OCI-LY3 (cell line): Measurements from ENCODE around the gene CCL25.

Source experiments
- H2AFZ ChIP-seq: fragments of 200-600, 300-600 bp; shearing (Covaris generic); 2 replicates; pipeline ENCODE4 v1.6.0; 2014; ENCODE audit warnings: antibody characterized with exemption, low read depth, low read length
- H3K27ac ChIP-seq: fragments of 200-600, 300-600 bp; sonication (generic); 2 replicates; pipeline ENCODE4 v1.5.1; 2014; ENCODE audit warnings: mild to moderate bottlenecking, low read length, moderate library complexity, mixed read lengths
- H3K27me3 ChIP-seq: fragments of 200-600, 300-600 bp; sonication (generic); 2 replicates; pipeline ENCODE4 v1.6.1; 2014; ENCODE audit warnings: low read depth, low read length, mixed read lengths
- H3K36me3 ChIP-seq: fragments of 200-600, 300-600 bp; sonication (generic); replicated peaks from 2 replicates; pipeline ENCODE3; 2014; ENCODE audit warnings: low read depth, low read length, mixed read lengths
- H3K4me1 ChIP-seq: fragments of 300-600, 200-600 bp; sonication (generic); 2 replicates; pipeline ENCODE4 v1.6.1; 2014; ENCODE audit warnings: low read length, mixed read lengths
- H3K4me2 ChIP-seq: fragments of 200-600, 300-600 bp; sonication (generic); 2 replicates; pipeline ENCODE4 v1.6.1; 2014; ENCODE audit warnings: low read length, mixed read lengths
- H3K4me3 ChIP-seq: fragments of 300-600, 200-600 bp; sonication (generic); 2 replicates; pipeline ENCODE4 v1.5.1; 2014; ENCODE audit warnings: antibody characterized with exemption, mild to moderate bottlenecking, low read length, moderate library complexity
- H3K79me2 ChIP-seq: fragments of 300-600, 200-600 bp; shearing (Covaris generic); 2 replicates; pipeline ENCODE4 v1.6.1; 2014; ENCODE audit warnings: mild to moderate bottlenecking, low read length, mixed read lengths
- H3K9ac ChIP-seq: fragments of 300-600, 200-600 bp; shearing (Covaris generic); 2 replicates; pipeline ENCODE4 v1.6.0; 2014; ENCODE audit warnings: mild to moderate bottlenecking, low read length, moderate library complexity
- H3K9me3 ChIP-seq: fragments of 200-600, 300-600 bp; shearing (Covaris generic); 2 replicates; pipeline ENCODE4 v1.6.1; 2014; ENCODE audit warnings: low read length, mixed read lengths; ENCODE audit not compliant: insufficient read depth
- H4K20me1 ChIP-seq: fragments of 200-600, 300-600 bp; sonication (generic); 2 replicates; pipeline ENCODE4 v1.6.1; 2016; ENCODE audit warnings: low read length, mixed read lengths; ENCODE audit not compliant: insufficient read depth
- CTCF ChIP-seq: fragments of 200-600, 300-600 bp; sonication (generic); IDR thresholded peaks from 2 replicates; pipeline ENCODE4 v1.5.1; 2014; ENCODE audit warnings: antibody characterized with exemption, low read length, low read depth
- EZH2phosphoT487 ChIP-seq: fragments of 200-600 bp; shearing (Covaris generic); IDR thresholded peaks from 2 replicates; pipeline ENCODE4 v1.6.1; 2018; ENCODE audit warnings: antibody characterized with exemption, mixed run types, low read depth

Gene CCL25

GRCh38 chr19:8084152-8084551, 31.6 kb downstream of the CCL25 start:
- H4K20me1 ChIP-seq, result no peaks in the 10 kb centered on the region
- no peak overlapping the region for H3K9ac ChIP-seq
- no peak for TF ChIP-seq CTCF
- no peak for TF ChIP-seq EZH2phosphoT487
- no peaks in the 10 kb centered on the region for H3K36me3 ChIP-seq
- H3K4me2 ChIP-seq, result no peak overlapping the region
- H3K27ac ChIP-seq, result no peak overlapping the region
- no peaks in the 10 kb centered on the region for H3K79me2 ChIP-seq
- no peak overlapping the region for H2AFZ ChIP-seq
- no peak overlapping the region for H3K4me3 ChIP-seq
- no peaks in the 10 kb centered on the region for H3K4me1 ChIP-seq
- no peaks in the 10 kb centered on the region for H3K27me3 ChIP-seq
- no peaks in the 10 kb centered on the region for H3K9me3 ChIP-seq

GRCh38 chr19:8085598-8086408, 33.2 kb downstream of the CCL25 start:
- H3K4me2 ChIP-seq, result no peak overlapping the region

GRCh38 chr19:8086849-8087248, 34.3 kb downstream of the CCL25 start:
- Histone ChIP-seq H3K4me3 (no peak overlapping the region), H3K27ac (no peak overlapping the region), H3K79me2 (no peaks in the 10 kb centered on the region), H3K9ac (no peak overlapping the region), H3K27me3 (no peaks in the 10 kb centered on the region), H4K20me1 (no peaks in the 10 kb centered on the region), H3K9me3 (no peaks in the 10 kb centered on the region), H3K4me1 (no peaks in the 10 kb centered on the region), H2AFZ (no peak overlapping the region), H3K4me2 (no peak overlapping the region), H3K36me3 (no peaks in the 10 kb centered on the region)
- no peak for TF ChIP-seq EZH2phosphoT487
- TF ChIP-seq CTCF, result no peak

More at GRCh38 chr19:8085598-8086408, 33.2 kb downstream of the CCL25 start:
- Histone ChIP-seq H3K4me1 (no peaks in the 10 kb centered on the region), H3K9ac (no peak overlapping the region), H4K20me1 (no peaks in the 10 kb centered on the region), H3K27ac (no peak overlapping the region), H2AFZ (no peak overlapping the region), H3K9me3 (no peaks in the 10 kb centered on the region), H3K36me3 (no peaks in the 10 kb centered on the region), H3K4me3 (no peak overlapping the region), H3K27me3 (no peaks in the 10 kb centered on the region), H3K79me2 (no peaks in the 10 kb centered on the region)
- no peak for TF ChIP-seq CTCF

GRCh38 chr19:8087876-8088275, 35.3 kb downstream of the CCL25 start:
- H3K36me3 ChIP-seq, result no peaks in the 10 kb centered on the region
- TF ChIP-seq CTCF (no peak), EZH2phosphoT487 (no peak)
- H4K20me1 ChIP-seq, result no peaks in the 10 kb centered on the region
- H3K4me2 ChIP-seq, result no peak overlapping the region
- H3K9me3 ChIP-seq, result no peaks in the 10 kb centered on the region
- H3K27ac ChIP-seq, result no peak overlapping the region
- H3K79me2 ChIP-seq, result no peaks in the 10 kb centered on the region
- H3K4me3 ChIP-seq, result no peak overlapping the region
- no peak overlapping the region for H3K9ac ChIP-seq
- H2AFZ ChIP-seq, result no peak overlapping the region
- no peaks in the 10 kb centered on the region for H3K4me1 ChIP-seq
- H3K27me3 ChIP-seq, result no peaks in the 10 kb centered on the region
